Neural cell (in vitro differentiated cells): ENCODE data around the gene TIAM1. TPM values are rescaled to one million over a fixed set of nuclear protein-coding genes. Genes with fewer than 3 reads are reported as not detected.

Experiments used
- H2AFZ ChIP-seq: fragments of 200-600, 300-800 bp; sonication (generic), shearing (Covaris generic); 2 replicates; pipeline ENCODE4 v1.6.0; 2014; ENCODE audit warnings: low read depth, mild to moderate bottlenecking, antibody characterized with exemption, low read length, moderate library complexity
- H3F3A ChIP-seq: fragments of 200-600 bp; shearing (Covaris generic); 2 replicates; pipeline ENCODE4 v1.6.1; 2016; ENCODE audit warnings: mild to moderate bottlenecking, moderate library complexity, mixed read lengths, antibody characterized with exemption, low read length; ENCODE audit not compliant: insufficient read depth, poor library complexity, severe bottlenecking
- H3K27ac ChIP-seq: fragments of 200-600, 300-800 bp; sonication (generic), shearing (Covaris generic); 2 replicates; pipeline ENCODE4 v1.5.1; 2014; ENCODE audit warnings: mild to moderate bottlenecking, low read length, moderate library complexity
- H3K27me3 ChIP-seq: fragments of 300-800, 200-600 bp; sonication (generic), shearing (Covaris generic); 2 replicates; pipeline ENCODE4 v1.6.0; 2014; ENCODE audit warnings: mild to moderate bottlenecking, low read depth, low read length, moderate library complexity; ENCODE audit not compliant: insufficient read depth
- H3K36me3 ChIP-seq: fragments of 300-800, 200-600 bp; sonication (generic), shearing (Covaris generic); 2 replicates; pipeline ENCODE4 v1.5.1; 2014; ENCODE audit warnings: mild to moderate bottlenecking, antibody characterized with exemption, low read length, moderate library complexity; ENCODE audit not compliant: insufficient read depth
- H3K4me2 ChIP-seq: fragments of 300-800, 200-600 bp; sonication (generic), shearing (Covaris generic); 2 replicates; pipeline ENCODE4 v1.6.0; 2014; ENCODE audit warnings: mild to moderate bottlenecking, low read length
- H3K4me3 ChIP-seq: fragments of 300-800, 200-600 bp; sonication (generic), shearing (Covaris generic); 2 replicates; pipeline ENCODE4 v1.5.1; 2014; ENCODE audit warnings: mild to moderate bottlenecking, low read length, moderate library complexity
- H3K79me2 ChIP-seq: fragments of 200-600 bp; shearing (Covaris generic); replicated peaks from 2 replicates; pipeline ENCODE4 v1.6.0; 2014; ENCODE audit warnings: mild to moderate bottlenecking, low read length, moderate library complexity; ENCODE audit not compliant: insufficient read depth
- H3K9ac ChIP-seq: fragments of 300-800, 200-600 bp; sonication (generic), shearing (Covaris generic); 2 replicates; pipeline ENCODE4 v1.6.1; 2016; ENCODE audit warnings: mild to moderate bottlenecking, low read length, mixed read lengths
- H3K9me2 ChIP-seq: fragments of 200-600 bp; shearing (Covaris generic); 2 replicates; pipeline ENCODE4 v1.6.1; 2016; ENCODE audit warnings: mild to moderate bottlenecking, low read length, mixed read lengths; ENCODE audit not compliant: insufficient read depth
- H3K9me3 ChIP-seq: fragments of 200-600, 300-800 bp; sonication (generic), shearing (Covaris generic); 2 replicates; pipeline ENCODE4 v1.6.1; 2016; ENCODE audit warnings: mild to moderate bottlenecking, mixed run types, low read length, moderate library complexity, mixed read lengths
- H4K20me1 ChIP-seq: fragments of 200-600 bp; shearing (Covaris generic); 2 replicates; pipeline ENCODE4 v1.6.1; 2016; ENCODE audit warnings: mild to moderate bottlenecking, mixed run types; ENCODE audit not compliant: insufficient read depth
- EP300 ChIP-seq: fragments of 450-650 bp; conservative IDR thresholded peaks from 2 replicates; pipeline ENCODE4 v1.6.1; 2014; ENCODE audit warnings: antibody characterized with exemption, mild to moderate bottlenecking, moderate library complexity; ENCODE audit not compliant: poor library complexity, severe bottlenecking
- EZH2 ChIP-seq: fragments of 200-600, 300-800 bp; shearing (Covaris generic), sonication (generic); IDR thresholded peaks from 2 replicates; pipeline ENCODE4 v1.6.1; 2014; ENCODE audit warnings: antibody characterized with exemption, low read length, borderline replicate concordance, mild to moderate bottlenecking; ENCODE audit not compliant: insufficient read depth, poor library complexity, severe bottlenecking
- MXI1 ChIP-seq: fragments of 450-650 bp; conservative IDR thresholded peaks from 2 replicates; pipeline ENCODE4 v1.6.1; 2014; ENCODE audit warnings: antibody characterized with exemption, mild to moderate bottlenecking; ENCODE audit not compliant: poor library complexity, severe bottlenecking
- POLR2AphosphoS5 ChIP-seq: IDR thresholded peaks from 2 replicates; pipeline ENCODE4 v1.6.1; 2012
- RAD21 ChIP-seq: fragments of 450-650 bp; conservative IDR thresholded peaks from 2 replicates; pipeline ENCODE4 v1.6.1; 2014; ENCODE audit warnings: antibody characterized with exemption, mild to moderate bottlenecking, moderate library complexity
- REST ChIP-seq: IDR thresholded peaks from 2 replicates; pipeline ENCODE4 v1.6.1; 2012; ENCODE audit warnings: borderline replicate concordance
- SMC3 ChIP-seq: fragments of 450-650 bp; conservative IDR thresholded peaks from 2 replicates; pipeline ENCODE4 v1.6.1; 2014; ENCODE audit warnings: antibody characterized with exemption, mild to moderate bottlenecking, moderate library complexity; ENCODE audit not compliant: poor library complexity
- TAF1 ChIP-seq: IDR thresholded peaks from 2 replicates; pipeline ENCODE4 v1.6.1; 2012; ENCODE audit warnings: low read depth
- polyA plus RNA-seq: library from polyadenylated mRNA; depleted of rRNA; stranded (reverse); fragments of >200 nt; gene quantifications from 2 replicates; pipeline ENCODE4 v1.2.3, GENCODE V29; 2014
- TF ChIP-seq, protein P1 (sequence below): fragments of 450-650 bp; IDR thresholded peaks from 2 replicates; pipeline ENCODE4 v1.5.1; 2014; ENCODE audit warnings: antibody characterized with exemption, mild to moderate bottlenecking, moderate library complexity; ENCODE audit not compliant: poor library complexity, severe bottlenecking

The TIAM1 gene
- polyA plus RNA-seq, 1 donor from 2014 or later: 13.2 TPM

- H3K27ac ChIP-seq: no peak overlapping the region
- no peak overlapping the region for H3K4me2 ChIP-seq
- no peaks in the 10 kb centered on the region for H3K9me2 ChIP-seq
- H3K9me3 ChIP-seq: no peaks in the 10 kb centered on the region
- no peaks in the 10 kb centered on the region for H3F3A ChIP-seq
- no peak for TF ChIP-seq MXI1
- no peak for TF ChIP-seq TAF1
- no peak for TF ChIP-seq EP300
- no peak for TF ChIP-seq REST
- TF ChIP-seq SMC3: no peak
- TF ChIP-seq RAD21: no peak
- TF ChIP-seq POLR2AphosphoS5: no peak
- TF ChIP-seq, protein P1, sequence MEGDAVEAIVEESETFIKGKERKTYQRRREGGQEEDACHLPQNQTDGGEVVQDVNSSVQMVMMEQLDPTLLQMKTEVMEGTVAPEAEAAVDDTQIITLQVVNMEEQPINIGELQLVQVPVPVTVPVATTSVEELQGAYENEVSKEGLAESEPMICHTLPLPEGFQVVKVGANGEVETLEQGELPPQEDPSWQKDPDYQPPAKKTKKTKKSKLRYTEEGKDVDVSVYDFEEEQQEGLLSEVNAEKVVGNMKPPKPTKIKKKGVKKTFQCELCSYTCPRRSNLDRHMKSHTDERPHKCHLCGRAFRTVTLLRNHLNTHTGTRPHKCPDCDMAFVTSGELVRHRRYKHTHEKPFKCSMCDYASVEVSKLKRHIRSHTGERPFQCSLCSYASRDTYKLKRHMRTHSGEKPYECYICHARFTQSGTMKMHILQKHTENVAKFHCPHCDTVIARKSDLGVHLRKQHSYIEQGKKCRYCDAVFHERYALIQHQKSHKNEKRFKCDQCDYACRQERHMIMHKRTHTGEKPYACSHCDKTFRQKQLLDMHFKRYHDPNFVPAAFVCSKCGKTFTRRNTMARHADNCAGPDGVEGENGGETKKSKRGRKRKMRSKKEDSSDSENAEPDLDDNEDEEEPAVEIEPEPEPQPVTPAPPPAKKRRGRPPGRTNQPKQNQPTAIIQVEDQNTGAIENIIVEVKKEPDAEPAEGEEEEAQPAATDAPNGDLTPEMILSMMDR: no peak
- TF ChIP-seq EZH2: no peak
- H3K4me3 ChIP-seq: no peak overlapping the region
- H3K79me2 ChIP-seq: no peaks in the 10 kb centered on the region
- H3K36me3 ChIP-seq: no peaks in the 10 kb centered on the region
- no peaks in the 10 kb centered on the region for H4K20me1 ChIP-seq
- H2AFZ ChIP-seq: no peak overlapping the region
- no peaks in the 10 kb centered on the region for H3K27me3 ChIP-seq
- H3K9ac ChIP-seq: no peak overlapping the region
Observed at GRCh38 chr21:31203431-31204054, 140.5 kb downstream of the TIAM1 start.

- no peaks in the 10 kb centered on the region for H3F3A ChIP-seq
- no peak for TF ChIP-seq EZH2
- H3K9me3 ChIP-seq: no peaks in the 10 kb centered on the region
- no peaks in the 10 kb centered on the region for H3K27me3 ChIP-seq
- no peak overlapping the region for H2AFZ ChIP-seq
- H3K4me2 ChIP-seq: no peak overlapping the region
- H3K27ac ChIP-seq: no peak overlapping the region
- H3K79me2 ChIP-seq: no peaks in the 10 kb centered on the region
- peaks cover 4% of the 10 kb centered on the region for H3K36me3 ChIP-seq
- H3K9me2 ChIP-seq: no peaks in the 10 kb centered on the region
- H3K4me3 ChIP-seq: no peak overlapping the region
- no peaks in the 10 kb centered on the region for H4K20me1 ChIP-seq
- no peak overlapping the region for H3K9ac ChIP-seq
Observed at GRCh38 chr21:31201548-31201947, 142.5 kb downstream of the TIAM1 start.
